ENCODE measurements around the gene SNRK.

SNRK gene

DNA sequence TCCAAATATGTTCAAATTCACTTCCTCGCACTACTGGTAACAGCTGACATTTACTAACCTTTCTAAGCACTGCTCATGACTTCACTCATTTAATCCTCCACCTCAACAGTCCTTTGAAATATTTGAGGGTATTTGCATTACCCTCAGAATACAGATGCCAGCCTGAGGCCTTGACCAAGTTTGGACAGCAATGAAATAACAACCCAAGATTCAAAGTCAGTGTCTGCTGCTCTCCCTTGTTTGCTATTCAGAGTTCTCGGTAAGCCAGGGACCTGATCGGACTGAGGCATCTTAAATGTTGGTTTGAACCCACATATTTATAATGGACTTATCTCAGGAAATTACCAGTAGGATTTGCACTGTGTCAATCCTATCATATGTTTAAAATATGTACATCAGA lies 19.9 kb upstream of the SNRK start:
- H3K4me3 ChIP-seq (ENCODE audit: low read length): no peak overlapping the region
- no peak for DNase-seq (ENCODE audit: low read depth, low spot score)

DNA sequence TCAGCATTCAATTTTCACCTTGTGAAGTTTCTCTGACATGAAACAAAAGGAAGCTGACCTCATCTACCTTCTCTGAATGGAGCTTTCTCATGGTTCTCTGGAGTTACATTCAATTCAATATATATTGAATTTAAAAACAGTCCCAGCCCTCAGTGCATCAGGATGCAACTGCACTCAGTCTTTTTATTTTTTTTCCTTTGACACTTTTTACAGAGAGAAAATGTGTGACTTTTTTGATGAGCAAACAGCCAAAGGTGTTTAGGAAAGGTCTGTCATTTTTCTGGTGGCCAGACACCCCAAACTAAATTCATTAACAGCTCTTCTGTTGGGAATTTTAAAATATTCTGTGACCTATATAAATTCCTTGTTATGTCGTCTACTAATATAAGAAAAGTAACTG lies 19.3 kb upstream of the SNRK start:
- H3K4me3 ChIP-seq (ENCODE audit: low read length): no peak overlapping the region
- DNase-seq (ENCODE audit: low read depth, low spot score): no peak

DNA sequence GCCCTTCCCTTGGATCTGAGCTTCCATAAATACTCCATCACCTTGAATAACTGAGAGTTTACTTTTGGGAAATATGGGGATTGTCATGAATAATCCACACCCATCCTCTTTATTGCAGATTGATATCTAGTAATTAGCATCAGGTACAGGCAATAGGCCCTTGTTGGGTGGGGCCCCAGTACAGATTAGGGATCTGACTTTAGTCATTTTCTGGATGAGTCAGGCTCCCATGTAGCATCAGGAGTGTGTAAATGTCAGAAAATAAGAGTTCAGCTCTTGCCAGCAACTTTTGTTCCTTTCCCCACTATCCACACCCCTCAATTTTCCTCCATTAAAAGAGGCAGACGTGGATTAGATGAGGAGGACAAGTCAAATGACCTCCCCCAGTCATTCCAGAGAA lies 17.7 kb upstream of the SNRK start:
- no peak for DNase-seq (ENCODE audit: low read depth, low spot score)

DNA sequence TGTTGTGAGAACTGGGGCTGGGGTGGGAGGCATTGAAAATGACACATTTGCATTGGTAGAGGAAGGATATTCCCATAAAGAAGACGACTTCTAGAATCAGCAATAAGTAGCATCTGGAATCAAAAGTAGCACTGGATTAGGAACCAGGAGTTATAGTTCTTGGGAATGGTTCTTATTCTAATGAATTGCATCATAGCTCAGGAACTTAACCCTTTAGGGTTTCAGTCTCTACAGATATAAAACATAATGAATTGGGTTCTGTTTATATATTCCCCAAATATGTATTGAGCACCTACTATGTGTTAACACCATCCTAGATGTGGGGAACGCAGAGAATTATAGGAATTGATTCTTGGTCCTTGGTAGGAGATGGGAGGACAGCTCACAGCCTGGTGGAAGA lies 16.3 kb upstream of the SNRK start:
- DNase-seq (ENCODE audit: low read depth, low spot score): no peak
- H3K4me3 ChIP-seq (ENCODE audit: low read length): no peak overlapping the region

More for the DNA sequence above, 17.7 kb upstream of the SNRK start:
- no peak overlapping the region for H3K4me3 ChIP-seq (ENCODE audit: low read length)

DNA sequence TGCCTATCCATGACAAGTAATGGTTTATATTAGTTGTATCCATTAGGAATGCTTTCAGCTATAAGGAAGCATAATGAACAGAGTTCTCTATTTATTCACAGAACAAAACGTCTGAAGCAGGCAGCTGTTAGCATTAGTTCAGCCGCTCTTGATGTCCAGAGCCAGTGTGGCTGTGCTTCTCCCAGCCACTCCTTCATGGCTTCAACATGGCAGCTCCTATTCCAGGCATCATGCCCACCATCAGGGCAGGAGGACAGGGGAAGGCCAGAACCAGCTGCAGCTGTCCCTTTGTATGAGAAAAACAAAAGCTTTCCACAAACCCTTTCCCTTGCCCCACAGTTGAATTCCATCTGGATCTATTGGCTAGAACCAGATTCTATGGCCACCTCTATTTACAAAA lies 12.9 kb upstream of the SNRK start:
- H3K4me3 ChIP-seq (ENCODE audit: low read length): no peak overlapping the region
- no peak for DNase-seq (ENCODE audit: low read depth, low spot score)

DNA sequence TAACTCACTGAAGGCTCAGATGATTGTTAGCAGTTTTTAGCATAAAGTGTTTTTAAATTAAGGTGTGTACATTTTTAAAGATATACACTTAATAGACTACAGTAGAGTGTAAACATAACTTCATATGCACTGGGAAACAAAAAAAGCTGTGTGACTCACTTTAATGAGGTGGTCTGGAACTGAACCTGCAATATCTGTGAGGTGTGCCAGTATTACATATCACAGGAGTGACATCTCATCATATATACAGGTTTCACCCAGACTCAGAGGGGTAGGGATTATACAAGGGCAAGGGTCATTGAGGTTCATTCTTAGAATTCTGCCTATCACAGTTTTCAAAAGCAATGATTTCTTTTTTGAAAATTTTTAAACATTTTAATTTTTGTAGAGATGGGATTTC lies 7.3 kb upstream of the SNRK start:
- no peak for DNase-seq (ENCODE audit: low read depth, low spot score)
- no peak overlapping the region for H3K4me3 ChIP-seq (ENCODE audit: low read length)

DNA sequence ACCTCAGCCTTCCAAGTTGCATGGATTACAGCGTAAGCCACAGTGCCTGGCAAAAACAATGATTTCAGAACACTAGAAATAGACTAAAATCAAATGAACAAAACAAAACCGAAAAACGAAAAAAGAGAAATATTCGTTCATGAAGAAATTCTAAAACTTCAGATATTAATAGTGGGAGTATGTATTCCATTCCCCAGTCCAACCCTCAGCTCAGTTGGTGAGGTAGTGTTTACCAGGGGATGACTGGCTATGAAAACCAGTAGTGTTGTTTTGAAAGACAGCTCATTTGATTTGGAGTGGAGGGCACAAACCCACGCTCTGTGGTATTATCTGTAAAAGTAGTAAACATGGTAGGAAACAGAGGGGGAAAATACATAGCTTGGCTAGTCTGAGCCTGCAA lies 6.8 kb upstream of the SNRK start:
- no peak overlapping the region for H3K4me3 ChIP-seq (ENCODE audit: low read length)
- DNase-seq (ENCODE audit: low read depth, low spot score): no peak

DNA sequence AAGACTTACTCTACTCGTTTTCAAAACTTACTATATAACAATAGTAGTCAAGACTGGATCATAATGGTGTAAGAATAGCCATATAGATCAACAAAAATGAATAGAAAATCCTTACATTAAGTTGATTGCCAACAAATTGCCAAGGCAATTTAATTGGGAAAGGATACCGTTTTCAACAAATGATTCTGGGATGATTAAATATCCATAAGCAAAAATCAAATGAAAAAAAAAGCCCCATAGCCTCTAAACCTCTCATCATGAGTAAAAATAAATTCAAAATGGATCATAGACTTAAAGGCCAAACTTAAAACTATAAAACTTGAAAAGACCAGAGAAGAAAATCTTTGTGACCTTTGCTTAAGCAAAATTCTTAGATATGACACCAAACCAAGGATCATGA lies 5.3 kb upstream of the SNRK start:
- H3K4me3 ChIP-seq (ENCODE audit: low read length): no peak overlapping the region
- no peak for DNase-seq (ENCODE audit: low read depth, low spot score)

DNA sequence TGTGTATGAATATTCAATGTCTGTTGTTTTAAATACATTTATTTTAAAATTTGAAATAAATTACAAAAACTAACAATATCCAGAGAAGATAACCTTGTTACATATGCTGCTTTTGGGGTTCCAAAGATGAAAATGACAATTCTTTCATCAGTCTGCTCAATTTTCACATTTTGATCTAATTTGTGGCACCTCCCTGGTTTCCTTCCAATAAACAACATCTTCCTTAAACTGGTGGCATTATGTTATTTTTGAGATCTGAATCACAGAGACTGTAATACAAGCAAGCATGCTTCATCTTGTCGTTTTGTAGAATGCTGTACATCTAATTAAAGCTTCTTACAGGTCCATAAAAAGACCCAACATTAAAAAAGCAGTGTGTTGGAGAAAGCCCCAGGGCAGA lies 2.2 kb upstream of the SNRK start:
- H3K4me3 ChIP-seq (ENCODE audit: low read length): no peak overlapping the region
- no peak for DNase-seq (ENCODE audit: low read depth, low spot score)

DNA sequence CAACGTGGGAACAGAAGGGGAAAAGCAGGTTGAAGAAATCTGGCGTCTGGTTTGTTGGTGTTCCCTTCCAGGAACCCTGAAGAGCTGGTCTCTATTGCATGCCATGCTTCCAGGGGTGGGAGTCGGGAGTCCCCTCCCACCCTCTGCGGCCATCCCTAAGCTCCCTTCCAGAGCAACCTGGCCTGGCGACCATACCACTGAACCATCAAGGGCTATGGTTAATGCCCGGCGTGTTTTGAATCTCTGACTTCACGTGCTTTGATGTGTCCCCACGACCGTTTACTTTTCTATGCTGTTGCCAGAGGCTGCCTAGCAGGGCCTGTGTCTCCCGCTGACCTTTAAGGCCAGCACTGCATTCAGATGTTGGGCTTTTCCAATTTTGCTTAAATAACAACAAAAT lies 696 bp upstream of the SNRK start:
- no peak for DNase-seq (ENCODE audit: low read depth, low spot score)
- H3K4me3 ChIP-seq (ENCODE audit: low read length): peak overlapping the region; percentile 60

DNA sequence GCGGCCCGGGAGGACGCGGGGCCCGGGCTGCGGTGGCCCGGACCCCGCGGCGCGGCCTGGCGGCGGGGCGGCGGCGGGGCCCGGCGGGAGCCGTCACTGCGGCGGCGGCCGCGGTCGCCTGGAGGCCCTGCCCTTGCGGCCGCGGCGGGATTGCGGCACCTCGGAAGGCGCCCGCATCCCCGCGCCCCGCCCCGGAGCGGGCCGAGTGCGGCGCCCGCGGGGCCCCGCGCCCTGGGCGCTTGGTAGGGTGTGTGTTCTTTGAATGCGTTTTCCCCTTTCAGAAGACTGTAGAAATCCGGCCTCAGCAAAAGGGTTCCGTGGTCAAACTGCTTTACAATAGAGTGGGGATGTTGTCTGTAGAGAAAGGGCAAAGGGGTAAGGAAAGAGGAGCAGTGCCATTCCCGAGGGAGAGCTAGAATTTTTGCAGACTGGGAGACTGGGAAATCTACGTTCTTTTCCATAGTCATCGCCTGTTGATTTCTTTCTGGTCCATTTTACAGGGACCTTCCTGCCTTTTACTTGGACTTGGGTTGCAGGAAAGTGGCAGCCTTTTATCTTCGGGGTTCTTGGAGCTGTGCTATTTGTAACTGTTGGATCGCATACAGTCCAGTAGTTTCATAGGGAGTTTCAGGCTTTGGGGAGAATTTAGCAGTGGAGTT lies 630 bp downstream of the SNRK start:
- H3K4me3 ChIP-seq (ENCODE audit: low read length): peak overlapping the region; percentile 60
- no peak for DNase-seq (ENCODE audit: low read depth, low spot score)

DNA sequence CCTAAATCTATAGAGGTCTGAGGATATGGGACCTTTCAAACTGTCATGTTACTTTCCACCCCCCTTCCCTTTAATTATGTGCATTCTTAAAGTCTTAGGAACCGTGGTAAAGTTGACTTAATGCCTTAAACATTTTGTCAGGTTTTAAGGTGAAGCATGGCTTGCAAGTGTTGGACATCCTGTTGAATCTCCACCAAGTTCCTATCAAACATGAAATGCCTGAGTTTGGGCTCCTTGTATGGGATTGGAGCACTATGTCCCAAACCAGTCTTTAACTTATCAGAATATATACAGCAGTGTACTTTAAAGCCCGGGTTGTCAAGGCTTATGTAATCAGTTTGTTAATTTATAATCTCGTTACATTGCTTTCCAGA lies 1.1 kb downstream of the SNRK start:
- no peak for DNase-seq (ENCODE audit: low read depth, low spot score)

DNA sequence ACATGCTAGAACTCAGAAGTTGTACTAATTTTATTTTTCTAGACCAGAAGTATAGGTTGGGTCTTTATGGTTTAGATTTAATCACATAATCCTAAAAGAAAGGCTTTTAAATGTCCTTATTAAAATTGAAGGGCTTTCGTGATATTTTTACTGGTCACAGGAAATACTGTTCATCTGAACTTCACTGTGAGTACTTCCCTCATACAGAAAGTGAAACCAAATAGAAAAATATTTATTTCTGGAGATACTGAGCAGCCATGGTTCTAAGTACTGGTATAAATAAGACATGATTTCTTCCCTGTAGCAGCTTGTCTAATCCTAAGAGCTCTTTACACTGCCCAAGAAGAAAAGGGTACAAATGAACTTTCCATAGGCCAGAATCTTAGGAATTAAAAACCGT lies 2.0 kb downstream of the SNRK start:
- peak overlapping the region; percentile 60 for H3K4me3 ChIP-seq (ENCODE audit: low read length)

More for the DNA sequence above, 1.1 kb downstream of the SNRK start:
- peak overlapping the region; percentile 60 for H3K4me3 ChIP-seq (ENCODE audit: low read length)

DNA sequence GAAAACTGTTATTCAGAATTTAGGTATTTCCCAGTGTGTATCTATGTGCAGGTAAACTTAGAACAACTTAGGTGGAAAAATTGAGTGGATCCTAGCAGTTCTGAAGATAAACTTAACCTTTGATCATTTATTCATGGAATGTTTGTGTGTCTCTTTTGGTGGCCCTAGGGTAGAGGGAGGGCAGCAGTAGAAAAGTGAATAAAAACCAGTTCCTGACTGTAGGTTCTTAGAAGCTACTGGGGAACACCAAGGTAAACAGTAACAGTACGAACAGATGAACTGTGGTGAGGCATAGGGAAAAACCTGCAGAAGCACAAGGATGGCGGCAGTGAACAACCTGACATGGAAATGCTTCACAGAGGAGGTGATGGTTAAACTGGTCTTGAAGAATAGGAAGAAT lies 2.5 kb downstream of the SNRK start:
- no peak for DNase-seq (ENCODE audit: low read depth, low spot score)
- peak overlapping the region; percentile 60 for H3K4me3 ChIP-seq (ENCODE audit: low read length)

More for the DNA sequence above, 2.0 kb downstream of the SNRK start:
- DNase-seq (ENCODE audit: low read depth, low spot score): peak; percentile 19

DNA sequence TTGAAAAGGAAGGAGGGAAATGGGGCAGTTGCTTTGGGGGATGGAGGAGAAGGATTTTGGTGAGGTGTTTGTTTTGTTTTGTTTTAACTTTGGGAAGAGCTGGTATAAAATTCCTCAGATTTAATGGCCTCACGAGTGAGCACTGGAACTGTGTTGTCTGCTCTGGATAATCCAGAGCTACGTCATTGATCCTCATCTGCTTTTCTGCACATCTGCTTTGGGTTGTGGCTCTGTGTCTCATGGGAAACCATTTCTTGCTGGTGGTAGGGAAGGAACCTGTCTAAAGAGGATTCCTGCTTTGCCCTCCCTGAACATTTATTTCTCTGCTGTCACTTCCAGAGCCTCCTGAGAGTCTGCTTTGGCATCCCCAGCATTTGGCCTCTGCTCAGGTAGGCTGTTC lies 3.1 kb downstream of the SNRK start:
- DNase-seq (ENCODE audit: low read depth, low spot score): no peak
- no peak overlapping the region for H3K4me3 ChIP-seq (ENCODE audit: low read length)

DNA sequence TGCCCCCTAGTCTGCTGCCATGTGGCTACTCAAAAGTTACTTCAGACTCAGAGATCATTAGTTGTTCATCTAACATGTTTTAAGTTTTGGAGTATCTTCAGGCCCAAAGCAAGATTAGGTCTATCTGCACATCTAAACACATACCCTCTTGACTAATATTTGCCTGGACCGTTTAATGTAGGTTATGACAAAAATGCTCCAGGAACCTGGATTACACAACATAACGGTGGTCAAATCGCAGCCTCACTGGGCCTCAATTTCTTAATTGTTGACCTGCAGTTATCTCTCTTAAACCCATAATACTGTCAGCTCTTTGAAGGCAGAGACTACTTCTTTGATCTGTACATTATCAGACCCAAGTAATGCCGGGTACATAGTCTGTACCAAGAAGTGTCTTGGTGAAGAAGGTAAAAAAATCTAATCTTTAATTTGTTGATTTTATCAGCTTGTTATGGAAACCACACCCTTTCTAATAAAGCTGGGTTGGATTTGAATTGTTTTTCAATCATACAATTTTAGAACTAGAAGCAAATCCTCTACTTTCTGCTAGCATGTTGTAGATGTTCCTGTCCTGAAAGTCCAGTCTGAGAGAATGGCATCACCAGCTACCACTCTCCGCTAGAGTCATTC lies 3.6 kb downstream of the SNRK start:
- H3K4me3 ChIP-seq (ENCODE audit: low read length): no peak overlapping the region
- no peak for DNase-seq (ENCODE audit: low read depth, low spot score)

DNA sequence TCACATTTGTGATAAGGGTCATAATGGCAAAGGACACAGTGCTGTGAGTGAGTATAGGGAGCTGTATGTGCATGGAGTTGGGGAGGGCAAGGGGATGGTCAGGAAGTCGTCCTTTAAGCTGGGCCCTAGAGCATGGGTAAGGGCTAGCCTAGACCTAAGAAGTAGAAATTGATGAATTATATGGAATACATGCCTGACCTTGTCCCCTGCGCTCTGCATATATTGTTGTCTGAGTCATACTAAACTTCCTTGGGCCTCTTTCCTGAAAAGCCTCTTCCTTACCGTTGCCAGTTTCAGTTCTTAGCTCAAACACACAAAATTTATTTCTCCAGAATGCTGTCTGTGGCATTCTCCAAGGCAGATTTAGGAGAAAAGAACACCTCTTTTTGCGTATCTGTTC lies 4.6 kb downstream of the SNRK start:
- DNase-seq (ENCODE audit: low read depth, low spot score): no peak
- H3K4me3 ChIP-seq (ENCODE audit: low read length): no peak overlapping the region

DNA sequence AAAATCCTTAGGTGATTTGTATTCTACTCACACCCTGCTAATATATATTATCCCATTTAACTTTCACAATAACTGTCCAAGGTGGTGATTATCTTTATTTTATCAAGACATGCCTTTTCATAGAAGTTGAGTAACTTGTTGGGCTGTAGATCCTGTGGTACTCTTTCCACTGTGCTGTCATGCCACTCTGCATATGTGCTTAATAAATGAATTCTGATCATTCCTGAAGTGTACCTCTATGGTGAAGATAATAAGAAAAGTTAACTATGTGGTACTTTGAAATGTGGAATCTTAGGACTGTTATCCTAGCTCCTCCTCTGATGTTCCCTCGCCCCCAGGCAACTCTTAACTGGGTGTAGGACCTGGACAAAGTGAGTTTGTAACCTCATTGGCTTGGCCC lies 5.2 kb downstream of the SNRK start:
- no peak for DNase-seq (ENCODE audit: low read depth, low spot score)
- no peak overlapping the region for H3K4me3 ChIP-seq (ENCODE audit: low read length)

DNA sequence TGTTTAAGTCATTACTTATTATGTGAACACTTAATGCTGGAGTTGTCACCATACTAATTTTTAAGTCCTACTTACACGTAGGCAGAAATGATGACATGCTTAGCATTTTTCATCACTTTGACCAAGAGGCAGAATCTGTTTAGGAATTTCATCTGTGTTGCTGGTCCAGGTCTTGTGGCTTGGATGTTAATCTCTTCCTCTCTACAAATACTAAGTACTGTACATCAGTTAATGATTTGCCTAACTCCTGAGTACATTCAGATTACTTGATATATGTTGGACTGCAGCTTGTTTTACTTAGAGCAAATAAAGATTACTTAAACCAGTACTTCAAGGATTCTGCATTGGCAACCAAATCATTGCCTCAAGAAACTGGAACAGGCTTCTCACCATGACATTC lies 8.6 kb downstream of the SNRK start:
- no peak for DNase-seq (ENCODE audit: low read depth, low spot score)
- no peak overlapping the region for H3K4me3 ChIP-seq (ENCODE audit: low read length)

DNA sequence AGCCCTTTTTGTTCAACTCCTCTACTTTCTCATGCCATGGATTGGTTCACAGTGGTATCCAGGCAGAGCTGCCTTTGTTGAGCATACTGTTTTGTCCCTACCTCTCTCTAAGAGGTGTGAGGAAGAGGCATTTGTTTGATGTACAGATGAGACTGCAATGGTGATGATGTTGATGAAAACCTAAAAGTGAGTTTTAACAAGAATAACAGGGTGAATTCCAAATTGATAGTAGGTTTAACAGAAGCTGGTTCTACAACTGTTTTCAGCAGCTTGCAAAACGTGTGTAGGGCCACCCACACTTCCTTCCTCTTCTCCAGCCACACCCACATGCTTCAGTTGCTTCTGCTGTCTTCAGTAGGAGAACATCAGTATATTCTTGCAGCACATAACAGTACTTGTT lies 10.2 kb downstream of the SNRK start:
- DNase-seq (ENCODE audit: low read depth, low spot score): peak; percentile 71
- H3K4me3 ChIP-seq (ENCODE audit: low read length): peak overlapping the region; percentile 28

DNA sequence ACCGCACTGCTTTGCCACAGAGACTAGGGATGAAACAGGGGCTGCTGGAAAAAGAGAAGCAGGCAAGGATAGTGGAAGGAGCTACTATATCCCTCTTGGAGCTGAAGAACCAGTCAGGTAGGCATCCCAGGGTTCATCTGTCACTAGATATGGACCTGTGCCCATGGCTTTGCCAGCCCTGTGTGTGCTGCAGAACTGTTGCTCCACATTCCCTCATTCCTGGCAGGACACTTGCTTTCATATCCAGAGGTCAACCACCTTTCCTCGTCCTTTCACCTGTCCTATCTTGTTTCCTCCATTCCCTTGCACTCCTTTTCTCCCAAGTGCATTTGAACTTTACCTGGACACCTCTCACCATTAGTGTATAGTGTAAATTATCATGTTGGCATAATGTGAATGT lies 12.0 kb downstream of the SNRK start:
- H3K4me3 ChIP-seq (ENCODE audit: low read length): no peak overlapping the region
- DNase-seq (ENCODE audit: low read depth, low spot score): no peak
